Mononuclear cell (primary cell): ENCODE measurements around the gene ZMPSTE24. TPM values are rescaled to one million over a fixed set of nuclear protein-coding genes. Genes with fewer than 3 reads are reported as not detected.

ENCODE experiments used
- total RNA-seq: library from RNA; depleted of rRNA; stranded (reverse); fragments of >200 nt; gene quantifications from one replicate; pipeline ENCODE4 v1.2.3, GENCODE V29; 2012

ZMPSTE24 gene
- total RNA-seq, 1 donor = 17.2 TPM

Other genes with a start within 250 kb of the ZMPSTE24 start
- gene CAP1, start 217.5 kb upstream of the ZMPSTE24 start, total RNA-seq = 270 TPM
- gene PPT1, start 161.0 kb upstream of the ZMPSTE24 start, total RNA-seq = 182 TPM
- 76.4 TPM for gene RLF, start 96.8 kb upstream of the ZMPSTE24 start, total RNA-seq
- gene TMCO2, start 10.3 kb upstream of the ZMPSTE24 start, total RNA-seq = not detected
- gene COL9A2, start 59.0 kb downstream of the ZMPSTE24 start, total RNA-seq = 4.1 TPM
- 201 TPM for gene SMAP2, start 115.5 kb downstream of the ZMPSTE24 start, total RNA-seq
- gene ZFP69B, start 192.2 kb downstream of the ZMPSTE24 start, total RNA-seq = 2.9 TPM
- 1.0 TPM for gene ZFP69, start 219.1 kb downstream of the ZMPSTE24 start, total RNA-seq